Stimulated activated CD8-positive, alpha-beta memory T cell treated with anti-CD3 and anti-CD28 coated beads, Interleukin-12 subunit alpha, Interleukin-12 subunit beta, amount 100 ng/mL, for 24 hours (primary cell): ENCODE measurements around the gene PTPN1.

ENCODE experiments used
- DNase-seq: peaks from one replicate; pipeline ENCODE4 v3.0.0-alpha.2; 2020; ENCODE audit errors: extremely low read depth

PTPN1 gene

DNA sequence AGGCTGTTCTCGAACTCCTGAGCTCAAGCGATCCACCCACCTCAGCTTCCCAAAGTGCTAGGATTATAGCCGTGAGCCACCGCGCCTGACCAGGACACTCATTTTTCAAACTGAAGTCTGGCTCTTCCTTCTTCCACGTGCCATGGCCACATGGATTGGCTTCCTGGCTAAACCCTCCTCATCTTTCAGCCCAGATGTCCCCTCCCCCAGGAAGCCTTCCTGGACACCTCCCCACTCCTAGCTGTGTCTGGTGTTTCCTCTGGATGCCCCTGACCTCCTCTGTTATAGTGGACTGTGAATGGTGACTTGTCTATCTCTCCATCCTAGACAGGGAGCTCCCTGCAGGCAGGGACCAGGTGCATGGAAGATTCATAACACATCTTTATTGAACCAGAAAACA is 124.0 kb downstream of the PTPN1 start:
- DNase-seq = no peak
